Measurements from ENCODE around the gene ARHGAP44. TPM values are rescaled to one million over a fixed set of nuclear protein-coding genes. Genes with fewer than 3 reads are reported as not detected.

The ARHGAP44 gene
- polyA plus RNA-seq, 4 donors = 2.3 to 12.3 (median 6.9) TPM

GRCh38 chr17:12936501-12936900, 147.2 kb downstream of the ARHGAP44 start:
- DNase-seq (no peak), FAIRE-seq (no peak)
- Histone ChIP-seq H3K27ac (ENCODE audit: low read depth in 1 of 3, low read length in 2 of 3) (no peak overlapping the region), H3K4me3 (ENCODE audit: low read depth in 1 of 3, low read length in 3 of 3) (no peak overlapping the region), H3K9me3 (ENCODE audit: control insufficient read depth in 2 of 2, insufficient read depth in 1 of 2, low read depth in 1 of 2, low read length in 1 of 2) (no peaks in the 10 kb centered on the region), H3K27me3 (ENCODE audit: control insufficient read depth in 3 of 3, insufficient read depth in 3 of 3, low read length in 3 of 3) (no peaks in the 10 kb centered on the region), H3K4me1 (ENCODE audit: control insufficient read depth in 3 of 3, insufficient read depth in 2 of 3, low read depth in 1 of 3, low read length in 2 of 3) (no peaks in the 10 kb centered on the region), H3K36me3 (ENCODE audit: control insufficient read depth in 3 of 3, insufficient read depth in 2 of 3, low read depth in 1 of 3, low read length in 3 of 3) (peaks cover 0 to 2% (median 0%) of the 10 kb centered on the region in 3 donors)
- 62 to 70% (median 63%) methylated on average over 3 of the region's 3 CpGs for WGBS, 3 donors

- WGBS, 3 donors = 75 to 90% (median 83%) methylated on average over 2 of the region's 2 CpGs
- Histone ChIP-seq H3K4me1 (ENCODE audit: control insufficient read depth in 3 of 3, insufficient read depth in 2 of 3, low read depth in 1 of 3, low read length in 2 of 3) (no peaks in the 10 kb centered on the region), H3K9me3 (ENCODE audit: control insufficient read depth in 2 of 2, insufficient read depth in 1 of 2, low read depth in 1 of 2, low read length in 1 of 2) (no peaks in the 10 kb centered on the region), H3K27ac (ENCODE audit: low read depth in 1 of 3, low read length in 2 of 3) (no peak overlapping the region), H3K36me3 (ENCODE audit: control insufficient read depth in 3 of 3, insufficient read depth in 2 of 3, low read depth in 1 of 3, low read length in 3 of 3) (peaks cover 0 to 2% (median 0%) of the 10 kb centered on the region in 3 donors), H3K27me3 (ENCODE audit: control insufficient read depth in 3 of 3, insufficient read depth in 3 of 3, low read length in 3 of 3) (no peaks in the 10 kb centered on the region), H3K4me3 (ENCODE audit: low read depth in 1 of 3, low read length in 3 of 3) (no peak overlapping the region)
- FAIRE-seq = no peak
- no peak for DNase-seq
Observed at GRCh38 chr17:12940699-12941098, 151.4 kb downstream of the ARHGAP44 start.

DNA sequence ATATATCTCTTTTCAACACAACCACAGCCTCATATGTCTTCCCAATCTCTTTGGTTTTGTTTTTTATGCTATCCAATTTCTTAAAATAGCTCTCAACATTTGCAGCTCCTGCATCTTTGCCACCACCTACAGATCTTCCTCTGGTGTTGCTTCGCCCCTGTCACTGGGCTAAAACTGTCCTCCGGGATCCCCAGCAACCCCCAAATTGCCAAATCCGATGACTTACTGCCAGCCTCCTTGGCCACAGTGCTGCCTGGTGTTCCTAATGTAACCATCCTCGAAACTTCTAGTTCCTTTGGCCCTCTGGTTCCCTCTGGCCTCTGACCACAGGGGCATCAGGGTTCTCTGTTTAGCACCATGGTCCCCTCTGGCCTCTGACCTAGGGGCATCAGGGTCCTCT, 157.7 kb downstream of the ARHGAP44 start:
- no peak for FAIRE-seq

DNA sequence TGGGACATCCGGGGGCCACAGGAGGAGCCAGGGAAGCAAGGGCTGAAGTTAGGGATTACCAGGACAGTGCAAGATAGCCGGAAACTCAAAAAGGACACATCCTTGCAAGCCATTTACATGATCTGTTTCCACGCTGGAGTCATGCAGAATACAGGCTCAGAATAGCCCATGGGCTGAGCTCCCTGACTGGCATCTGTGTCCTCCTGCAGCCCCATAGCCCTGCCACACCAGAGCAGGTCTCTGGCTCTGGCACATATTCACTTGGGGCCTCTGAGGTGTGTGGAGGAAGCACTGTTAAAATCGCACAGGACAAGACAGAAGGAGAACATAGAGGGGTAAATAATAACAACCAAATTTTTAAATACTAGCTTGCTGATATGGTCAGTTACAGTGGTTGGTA, 162.7 kb downstream of the ARHGAP44 start:
- WGBS, 3 donors = 90% methylated on average over 4 of the region's 4 CpGs
- Histone ChIP-seq H3K9me3 (ENCODE audit: control insufficient read depth in 2 of 2, insufficient read depth in 1 of 2, low read depth in 1 of 2, low read length in 1 of 2) (peaks cover 0 to 13% of the 10 kb centered on the region in 2 donors), H3K27me3 (ENCODE audit: control insufficient read depth in 3 of 3, insufficient read depth in 3 of 3, low read length in 3 of 3) (no peaks in the 10 kb centered on the region), H3K36me3 (ENCODE audit: control insufficient read depth in 3 of 3, insufficient read depth in 2 of 3, low read depth in 1 of 3, low read length in 3 of 3) (peaks cover 3 to 17% (median 9%) of the 10 kb centered on the region in 3 donors), H3K27ac (ENCODE audit: low read depth in 1 of 3, low read length in 2 of 3) (no peak overlapping the region), H3K4me3 (ENCODE audit: low read depth in 1 of 3, low read length in 3 of 3) (no peak overlapping the region), H3K4me1 (ENCODE audit: control insufficient read depth in 3 of 3, insufficient read depth in 2 of 3, low read depth in 1 of 3, low read length in 2 of 3) (no peaks in the 10 kb centered on the region)
- FAIRE-seq (no peak), DNase-seq (no peak)

More for the DNA sequence above, 157.7 kb downstream of the ARHGAP44 start:
- Histone ChIP-seq H3K9me3 (ENCODE audit: control insufficient read depth in 2 of 2, insufficient read depth in 1 of 2, low read depth in 1 of 2, low read length in 1 of 2) (no peaks in the 10 kb centered on the region), H3K27me3 (ENCODE audit: control insufficient read depth in 3 of 3, insufficient read depth in 3 of 3, low read length in 3 of 3) (no peaks in the 10 kb centered on the region), H3K27ac (ENCODE audit: low read depth in 1 of 3, low read length in 2 of 3) (no peak overlapping the region), H3K36me3 (ENCODE audit: control insufficient read depth in 3 of 3, insufficient read depth in 2 of 3, low read depth in 1 of 3, low read length in 3 of 3) (peaks cover 0 to 3% (median 3%) of the 10 kb centered on the region in 3 donors), H3K4me1 (ENCODE audit: control insufficient read depth in 3 of 3, insufficient read depth in 2 of 3, low read depth in 1 of 3, low read length in 2 of 3) (no peaks in the 10 kb centered on the region), H3K4me3 (ENCODE audit: low read depth in 1 of 3, low read length in 3 of 3) (no peak overlapping the region)
- 77 to 94% (median 92%) methylated on average over 4 of the region's 4 CpGs for WGBS, 3 donors
- no peak for DNase-seq

DNA sequence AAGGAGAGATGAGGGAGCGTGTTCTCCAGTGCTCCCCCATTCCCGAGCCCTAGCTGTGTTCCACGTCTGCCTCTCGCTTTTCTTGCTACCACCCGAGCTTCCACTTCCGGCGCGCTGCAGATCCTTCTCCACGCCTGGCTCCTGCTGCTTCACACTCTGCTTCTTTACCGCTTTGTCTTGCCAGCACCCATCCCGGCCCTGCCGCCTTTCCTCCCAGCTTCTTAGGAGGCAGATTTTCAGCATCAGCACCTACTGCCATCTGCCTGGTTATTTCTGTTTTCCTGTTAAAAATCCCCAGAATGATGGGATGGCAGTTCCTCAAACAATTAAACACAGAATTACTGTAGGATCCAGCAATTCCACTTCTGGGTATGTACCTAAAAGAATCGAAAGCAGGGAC, 163.9 kb downstream of the ARHGAP44 start:
- Histone ChIP-seq H3K4me3 (ENCODE audit: low read depth in 1 of 3, low read length in 3 of 3) (no peak overlapping the region), H3K4me1 (ENCODE audit: control insufficient read depth in 3 of 3, insufficient read depth in 2 of 3, low read depth in 1 of 3, low read length in 2 of 3) (no peaks in the 10 kb centered on the region), H3K27me3 (ENCODE audit: control insufficient read depth in 3 of 3, insufficient read depth in 3 of 3, low read length in 3 of 3) (no peaks in the 10 kb centered on the region), H3K9me3 (ENCODE audit: control insufficient read depth in 2 of 2, insufficient read depth in 1 of 2, low read depth in 1 of 2, low read length in 1 of 2) (peaks cover 0 to 13% of the 10 kb centered on the region in 2 donors), H3K27ac (ENCODE audit: low read depth in 1 of 3, low read length in 2 of 3) (no peak overlapping the region), H3K36me3 (ENCODE audit: control insufficient read depth in 3 of 3, insufficient read depth in 2 of 3, low read depth in 1 of 3, low read length in 3 of 3) (peaks cover 3 to 22% (median 9%) of the 10 kb centered on the region in 3 donors)
- DNase-seq = no peak
- no peak for FAIRE-seq
- 96 to 97% (median 96%) methylated on average over 13 of the region's 13 CpGs for WGBS, 3 donors

- peaks cover 3 to 24% (median 9%) of the 10 kb centered on the region in 3 donors for H3K36me3 ChIP-seq (ENCODE audit: control insufficient read depth in 3 of 3, insufficient read depth in 2 of 3, low read depth in 1 of 3, low read length in 3 of 3)
- H3K4me1 ChIP-seq (ENCODE audit: control insufficient read depth in 3 of 3, insufficient read depth in 2 of 3, low read depth in 1 of 3, low read length in 2 of 3) = no peaks in the 10 kb centered on the region
- H3K9me3 ChIP-seq (ENCODE audit: control insufficient read depth in 2 of 2, insufficient read depth in 1 of 2, low read depth in 1 of 2, low read length in 1 of 2) = peaks cover 0 to 13% of the 10 kb centered on the region in 2 donors
- WGBS, 3 donors = 77 to 95% (median 88%) methylated on average over 5 of the region's 5 CpGs
- FAIRE-seq (no peak), DNase-seq (no peak)
- no peaks in the 10 kb centered on the region for H3K27me3 ChIP-seq (ENCODE audit: control insufficient read depth in 3 of 3, insufficient read depth in 3 of 3, low read length in 3 of 3)
- no peak overlapping the region for H3K4me3 ChIP-seq (ENCODE audit: low read depth in 1 of 3, low read length in 3 of 3)
- no peak overlapping the region for H3K27ac ChIP-seq (ENCODE audit: low read depth in 1 of 3, low read length in 2 of 3)
Observed at GRCh38 chr17:12955521-12955920, 166.2 kb downstream of the ARHGAP44 start.

DNA sequence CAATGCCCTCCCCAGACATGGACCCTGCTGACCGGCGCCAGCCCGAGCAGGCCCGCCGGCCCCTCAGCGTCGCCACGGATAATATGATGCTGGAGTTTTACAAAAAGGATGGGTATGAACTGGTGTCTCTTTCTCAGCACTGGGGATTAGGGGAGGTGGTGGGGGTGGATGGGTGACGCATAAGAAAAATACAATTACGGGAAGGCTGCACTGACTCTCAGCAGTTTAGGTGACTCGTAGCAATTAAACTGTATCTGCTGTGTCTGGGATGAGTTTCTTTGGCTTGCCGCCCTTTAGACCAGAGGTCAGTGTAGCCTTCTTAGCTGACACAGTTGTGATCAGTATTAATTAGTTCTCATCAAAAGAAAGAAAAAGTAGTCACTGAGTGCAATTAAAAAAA, 169.5 kb downstream of the ARHGAP44 start:
- Histone ChIP-seq H3K27ac (ENCODE audit: low read depth in 1 of 3, low read length in 2 of 3) (no peak overlapping the region), H3K36me3 (ENCODE audit: control insufficient read depth in 3 of 3, insufficient read depth in 2 of 3, low read depth in 1 of 3, low read length in 3 of 3) (peaks cover 3 to 19% (median 5%) of the 10 kb centered on the region in 3 donors), H3K4me3 (ENCODE audit: low read depth in 1 of 3, low read length in 3 of 3) (no peak overlapping the region), H3K9me3 (ENCODE audit: control insufficient read depth in 2 of 2, insufficient read depth in 1 of 2, low read depth in 1 of 2, low read length in 1 of 2) (peaks cover 0 to 13% of the 10 kb centered on the region in 2 donors), H3K27me3 (ENCODE audit: control insufficient read depth in 3 of 3, insufficient read depth in 3 of 3, low read length in 3 of 3) (no peaks in the 10 kb centered on the region), H3K4me1 (ENCODE audit: control insufficient read depth in 3 of 3, insufficient read depth in 2 of 3, low read depth in 1 of 3, low read length in 2 of 3) (no peaks in the 10 kb centered on the region)
- 94 to 95% (median 95%) methylated on average over 12 of the region's 12 CpGs for WGBS, 3 donors
- DNase-seq (no peak), FAIRE-seq (no peak)

DNA sequence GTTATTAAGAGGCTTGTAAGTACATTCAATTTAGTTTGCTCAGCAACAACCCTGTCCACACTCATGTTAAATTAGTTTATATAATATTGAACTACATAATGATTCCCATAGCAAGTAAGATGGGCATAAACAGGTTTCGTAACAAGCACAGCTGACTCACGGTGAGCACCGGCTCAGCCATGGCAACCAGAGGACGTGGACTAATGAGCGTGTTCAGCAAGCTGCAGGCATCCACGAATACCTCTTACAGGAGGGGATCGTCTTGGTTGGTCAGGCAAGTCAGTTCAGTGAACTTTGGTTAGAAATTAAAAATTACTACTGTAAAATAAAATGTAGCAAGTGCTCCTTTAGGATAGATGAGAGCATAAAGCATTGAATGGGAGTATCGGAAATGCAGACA, 170.1 kb downstream of the ARHGAP44 start:
- no peak for DNase-seq
- WGBS, 3 donors = 92 to 96% (median 95%) methylated on average over 8 of the region's 8 CpGs
- no peak for FAIRE-seq
- Histone ChIP-seq H3K4me3 (ENCODE audit: low read depth in 1 of 3, low read length in 3 of 3) (no peak overlapping the region), H3K36me3 (ENCODE audit: control insufficient read depth in 3 of 3, insufficient read depth in 2 of 3, low read depth in 1 of 3, low read length in 3 of 3) (peaks cover 3 to 15% (median 5%) of the 10 kb centered on the region in 3 donors), H3K27me3 (ENCODE audit: control insufficient read depth in 3 of 3, insufficient read depth in 3 of 3, low read length in 3 of 3) (no peaks in the 10 kb centered on the region), H3K4me1 (ENCODE audit: control insufficient read depth in 3 of 3, insufficient read depth in 2 of 3, low read depth in 1 of 3, low read length in 2 of 3) (no peaks in the 10 kb centered on the region), H3K9me3 (ENCODE audit: control insufficient read depth in 2 of 2, insufficient read depth in 1 of 2, low read depth in 1 of 2, low read length in 1 of 2) (peaks cover 0 to 10% of the 10 kb centered on the region in 2 donors), H3K27ac (ENCODE audit: low read depth in 1 of 3, low read length in 2 of 3) (no peak overlapping the region)

GRCh38 chr17:12961655-12962054, 172.4 kb downstream of the ARHGAP44 start:
- FAIRE-seq = no peak
- Histone ChIP-seq H3K27ac (ENCODE audit: low read depth in 1 of 3, low read length in 2 of 3) (no peak overlapping the region), H3K4me3 (ENCODE audit: low read depth in 1 of 3, low read length in 3 of 3) (no peak overlapping the region), H3K9me3 (ENCODE audit: control insufficient read depth in 2 of 2, insufficient read depth in 1 of 2, low read depth in 1 of 2, low read length in 1 of 2) (peaks cover 0 to 3% of the 10 kb centered on the region in 2 donors), H3K4me1 (ENCODE audit: control insufficient read depth in 3 of 3, insufficient read depth in 2 of 3, low read depth in 1 of 3, low read length in 2 of 3) (no peaks in the 10 kb centered on the region), H3K27me3 (ENCODE audit: control insufficient read depth in 3 of 3, insufficient read depth in 3 of 3, low read length in 3 of 3) (no peaks in the 10 kb centered on the region), H3K36me3 (ENCODE audit: control insufficient read depth in 3 of 3, insufficient read depth in 2 of 3, low read depth in 1 of 3, low read length in 3 of 3) (peaks cover 0 to 11% (median 4%) of the 10 kb centered on the region in 3 donors)
- DNase-seq = no peak
- WGBS, 3 donors = 88 to 97% (median 97%) methylated on average over 4 of the region's 4 CpGs
